ENCODE data around the gene ERN1. TPM values are rescaled to one million over a fixed set of nuclear protein-coding genes. Genes with fewer than 3 reads are reported as not detected.
A peak's percentile ranks its signal among the peaks of the same experiment; 100 is the strongest.

ERN1 gene
- total RNA-seq, 2 donors from 2014 or later: 9.0 to 13.7 TPM

DNA sequence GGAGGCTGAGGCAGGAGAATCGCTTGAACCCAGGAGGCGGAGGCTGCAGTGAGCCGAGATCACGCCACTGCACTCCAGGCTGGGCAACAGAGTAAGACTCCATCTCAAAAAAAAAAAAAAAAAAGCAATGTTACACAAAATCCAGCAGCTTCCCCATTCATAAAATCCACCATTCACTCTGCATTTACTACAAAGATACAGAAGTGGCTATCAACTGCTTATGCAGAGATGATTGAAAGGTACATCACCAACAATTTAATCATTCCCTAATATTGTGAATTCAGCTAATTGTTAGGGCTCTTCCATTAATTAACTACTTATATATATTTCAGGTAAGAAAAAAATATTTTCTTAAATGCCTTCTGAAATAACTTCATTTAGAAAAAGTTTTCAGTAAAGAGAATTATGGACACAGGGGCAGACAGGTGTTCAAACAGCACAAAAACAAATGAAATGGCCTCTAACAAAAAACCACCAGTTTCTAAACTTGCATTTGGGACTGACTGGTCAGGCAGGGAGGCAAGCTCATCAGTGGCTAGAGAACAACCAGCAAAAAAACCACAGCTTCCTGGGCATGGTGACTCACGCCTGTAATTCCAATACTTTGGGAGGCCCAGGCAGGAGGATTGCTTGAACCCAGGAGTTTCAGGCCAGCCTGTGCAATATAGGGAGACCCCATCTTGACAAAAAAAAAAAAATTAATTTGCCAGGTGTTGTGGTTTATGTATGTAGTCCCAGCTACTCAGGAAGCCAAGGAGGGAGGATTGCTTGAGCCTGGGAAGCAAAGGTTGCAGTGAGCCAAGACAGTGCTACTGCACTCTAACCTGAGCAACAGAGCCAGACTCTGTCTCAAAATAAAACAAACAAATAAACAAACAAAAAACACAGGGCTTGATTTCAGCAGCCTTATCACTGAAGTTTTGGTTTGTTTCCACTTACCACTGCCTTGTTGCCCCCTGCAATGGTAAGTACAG, 26.3 kb downstream of the ERN1 start:
- Mint-ChIP-seq H3K4me1 (no peaks in the 10 kb centered on the region), H3K9me3 (no peaks in the 10 kb centered on the region), H3K27me3 (ENCODE audit: insufficient read depth) (no peaks in the 10 kb centered on the region), H3K36me3 (ENCODE audit: low read depth) (no peaks in the 10 kb centered on the region), H3K27ac (no peak overlapping the region), H3K4me3 (no peak overlapping the region)
- Histone ChIP-seq H3K36me3 (ENCODE audit: control insufficient read depth, insufficient read depth, low read length) (no peaks in the 10 kb centered on the region), H3K4me3 (ENCODE audit: low read length) (no peak overlapping the region), H3K9ac (ENCODE audit: extremely low read depth, low read length, poor library complexity, severe bottlenecking) (no peak overlapping the region), H3K9me3 (ENCODE audit: control insufficient read depth, low read length) (no peaks in the 10 kb centered on the region), H3K4me1 (ENCODE audit: control insufficient read depth, insufficient read depth, low read length) (no peaks in the 10 kb centered on the region), H3K27ac (ENCODE audit: low read depth, low read length) (no peak overlapping the region), H3K27me3 (ENCODE audit: control insufficient read depth, insufficient read depth, low read length, poor library complexity, severe bottlenecking) (no peaks in the 10 kb centered on the region)
- WGBS, 2 experiments (ENCODE audit: insufficient coverage in 1 of 2, insufficient read length in 1 of 2): 90% methylated on average over 5 of the region's 5 CpGs; no CpG with 5 or more reads in 1 of the 2 experiments
- TF ChIP-seq CTCF (conservative IDR thresholded peaks at IDR 0.05): no peak
- peak; percentile 26 for DNase-seq

- no peaks in the 10 kb centered on the region for H3K36me3 Mint-ChIP-seq (ENCODE audit: low read depth)
- Histone ChIP-seq H3K9ac (ENCODE audit: extremely low read depth, low read length, poor library complexity, severe bottlenecking) (no peak overlapping the region), H3K4me3 (ENCODE audit: low read length) (no peak overlapping the region), H3K27ac (ENCODE audit: low read depth, low read length) (no peak overlapping the region), H3K36me3 (ENCODE audit: control insufficient read depth, insufficient read depth, low read length) (no peaks in the 10 kb centered on the region), H3K9me3 (ENCODE audit: control insufficient read depth, low read length) (no peaks in the 10 kb centered on the region), H3K4me1 (ENCODE audit: control insufficient read depth, insufficient read depth, low read length) (no peaks in the 10 kb centered on the region), H3K27me3 (ENCODE audit: control insufficient read depth, insufficient read depth, low read length, poor library complexity, severe bottlenecking) (no peaks in the 10 kb centered on the region)
- no peak for TF ChIP-seq CTCF (conservative IDR thresholded peaks at IDR 0.05)
- H3K27me3 Mint-ChIP-seq (ENCODE audit: insufficient read depth): no peaks in the 10 kb centered on the region
- peak; percentile 29 for DNase-seq
- no peak overlapping the region for H3K4me3 Mint-ChIP-seq
- H3K4me1 Mint-ChIP-seq: no peaks in the 10 kb centered on the region
- 96% methylated on average over 5 to 7 of the region's 7 CpGs for WGBS, 2 experiments (ENCODE audit: insufficient coverage in 1 of 2, insufficient read length in 1 of 2)
- H3K9me3 Mint-ChIP-seq: no peaks in the 10 kb centered on the region
- no peak overlapping the region for H3K27ac Mint-ChIP-seq
Measured at GRCh38 chr17:64102627-64103390, 27.1 kb downstream of the ERN1 start.

- 85 to 88% methylated on average over 4 to 6 of the region's 6 CpGs for WGBS, 2 experiments (ENCODE audit: insufficient coverage in 1 of 2, insufficient read length in 1 of 2)
- Histone ChIP-seq H3K27me3 (ENCODE audit: control insufficient read depth, insufficient read depth, low read length, poor library complexity, severe bottlenecking) (no peaks in the 10 kb centered on the region), H3K4me1 (ENCODE audit: control insufficient read depth, insufficient read depth, low read length) (no peaks in the 10 kb centered on the region), H3K4me3 (ENCODE audit: low read length) (no peak overlapping the region), H3K36me3 (ENCODE audit: control insufficient read depth, insufficient read depth, low read length) (no peaks in the 10 kb centered on the region), H3K9me3 (ENCODE audit: control insufficient read depth, low read length) (no peaks in the 10 kb centered on the region), H3K9ac (ENCODE audit: extremely low read depth, low read length, poor library complexity, severe bottlenecking) (no peak overlapping the region), H3K27ac (ENCODE audit: low read depth, low read length) (no peak overlapping the region)
- TF ChIP-seq CTCF (conservative IDR thresholded peaks at IDR 0.05): no peak
- Mint-ChIP-seq H3K36me3 (ENCODE audit: low read depth) (peaks cover 23% of the 10 kb centered on the region), H3K27ac (no peak overlapping the region), H3K27me3 (ENCODE audit: insufficient read depth) (no peaks in the 10 kb centered on the region), H3K9me3 (no peaks in the 10 kb centered on the region), H3K4me1 (peaks cover 6% of the 10 kb centered on the region), H3K4me3 (no peak overlapping the region)
- DNase-seq: peak; percentile 42
Measured at GRCh38 chr17:64099543-64099942, 30.4 kb downstream of the ERN1 start.
